HepG2 (cell line): ENCODE measurements around the gene C1QTNF5. TPM values are rescaled to one million over a fixed set of nuclear protein-coding genes. Genes with fewer than 3 reads are reported as not detected.
A peak's percentile ranks its signal among the peaks of the same experiment; 100 is the strongest.

ENCODE experiments used
- ATAC-seq: fragments of 200-7000 bp; cut with Tn5 transposase; 3 replicates; pipeline ENCODE4 v1.9.1; 2020; ENCODE audit warnings: mild to moderate bottlenecking, moderate library complexity
- BruUV-seq: library from RNA; stranded (reverse); fragments of 400-500 nt; replicated peaks from 2 replicates; lab custom pipeline; 2021; lab: Mats Ljungman, UMichigan
- CTCF ChIA-PET: fragments of 300-600 bp; formaldehyde crosslinking; extraction: SDS; loops from one replicate; lab custom pipeline; 2021; ENCODE audit warnings: low total read pairs, inconsistent platforms, low intra/inter-chr PET ratio; lab: Yijun Ruan, JAX
- POLR2A ChIA-PET: fragments of 350-600 bp; sonication (Branson Sonifier 250); formaldehyde crosslinking; loops from one replicate; lab custom pipeline; 2020; ENCODE audit warnings: antibody characterized with exemption, inconsistent platforms; lab: Yijun Ruan, JAX
- DNase-seq: peaks from one replicate; pipeline ENCODE4 v3.0.0-alpha.2; 2015; ENCODE audit warnings: low spot score
- FAIRE-seq: peaks from 3 replicates; lab custom pipeline; 2011; peaks lifted over from hg19 to GRCh38; lab: Jason Lieb, UNC
- H2AFZ ChIP-seq: one replicate; pipeline ENCODE4 v1.6.1; 2011; ENCODE audit warnings: low read length, inconsistent platforms
- H3K27ac ChIP-seq: fragments of 300-600 bp; 3 replicates; pipeline ENCODE4 v1.8.0; 2011; ENCODE audit warnings: mixed run types, mild to moderate bottlenecking, mixed read lengths, low read length, inconsistent platforms; ENCODE audit not compliant: insufficient read depth; ENCODE audit errors: extremely low read length
- H3K27me3 ChIP-seq, 2 experiments: fragments of 200-600 bp in 1 of 2; 2 replicates in 1 of 2; 3 replicates in 1 of 2; pipeline versions ENCODE4 v1.6.0 to v1.8.0; 2011; ENCODE audit warnings: low read length in 2 of 2, mild to moderate bottlenecking in 2 of 2, moderate library complexity in 2 of 2, inconsistent platforms in 1 of 2; ENCODE audit not compliant: insufficient read depth in 2 of 2, control insufficient read depth in 1 of 2
- H3K36me3 ChIP-seq, 2 experiments: fragments of 200-600 bp in 1 of 2; replicated peaks in 1 of 2; 2 replicates in 1 of 2; 3 replicates in 1 of 2; pipeline versions ENCODE4 v1.5.1 to v1.8.0; 2011; ENCODE audit warnings: low read length in 2 of 2, inconsistent platforms in 1 of 2; ENCODE audit not compliant: insufficient read depth in 2 of 2, control insufficient read depth in 1 of 2
- H3K4me1 ChIP-seq: 2 replicates; pipeline ENCODE4 v1.5.1; 2012; ENCODE audit warnings: low read length, inconsistent platforms; ENCODE audit not compliant: insufficient read depth
- H3K4me2 ChIP-seq: 2 replicates; pipeline ENCODE4 v1.6.0; 2011; ENCODE audit warnings: low read depth, low read length, inconsistent platforms
- H3K4me3 ChIP-seq, 3 experiments: fragments of 200-600 bp in 1 of 3; sonication (generic), shearing (Covaris generic) in 1 of 3; replicated peaks in 1 of 3; 2 replicates each; pipeline ENCODE4 v1.5.1; 2011 to 2016; ENCODE audit warnings: low read length in 3 of 3, inconsistent platforms in 2 of 3, low read depth in 2 of 3, mild to moderate bottlenecking in 2 of 3, control low read depth in 1 of 3, mixed read lengths in 1 of 3; ENCODE audit not compliant: insufficient read depth in 1 of 3
- H3K79me2 ChIP-seq: one replicate; pipeline ENCODE4 v1.6.1; 2011; ENCODE audit warnings: low read length, inconsistent platforms; ENCODE audit not compliant: insufficient read depth
- H3K9ac ChIP-seq: 2 replicates; pipeline ENCODE4 v1.6.0; 2011; ENCODE audit warnings: mild to moderate bottlenecking, low read depth, low read length, inconsistent platforms; ENCODE audit not compliant: insufficient read depth
- H3K9me3 ChIP-seq: 2 replicates; pipeline ENCODE4 v1.5.1; 2012; ENCODE audit warnings: mild to moderate bottlenecking, low read length
- H4K20me1 ChIP-seq: 2 replicates; pipeline ENCODE4 v1.6.0; 2011; ENCODE audit warnings: inconsistent platforms, mild to moderate bottlenecking, low read length, moderate library complexity; ENCODE audit not compliant: insufficient read depth
- EED ChIP-seq: sonication (generic); formaldehyde crosslinking; IDR thresholded peaks from 2 replicates; pipeline ENCODE4 v1.5.0; 2020; ENCODE audit warnings: mild to moderate bottlenecking, missing genetic modification reagents
- ETV5 ChIP-seq: IDR thresholded peaks from 2 replicates; pipeline ENCODE4 v1.6.1; 2018; ENCODE audit warnings: missing biosample characterization, missing genetic modification reagents, inconsistent platforms, borderline replicate concordance
- IKZF4 ChIP-seq: sonication (generic); formaldehyde crosslinking; IDR thresholded peaks from 2 replicates; pipeline ENCODE4 v1.5.1; 2020; ENCODE audit warnings: borderline replicate concordance, mild to moderate bottlenecking, low read depth, missing genetic modification reagents; ENCODE audit errors: not compliant biosample characterization
- RBM39 ChIP-seq: fragments of 200-400 bp; formaldehyde crosslinking; IDR thresholded peaks from one replicate; pipeline ENCODE4 v1.6.1; 2018; ENCODE audit warnings: antibody characterized with exemption, mild to moderate bottlenecking, low read depth, low read length; ENCODE audit not compliant: poor library complexity, severe bottlenecking
- RERE ChIP-seq: IDR thresholded peaks from 2 replicates; pipeline ENCODE4 v1.6.1; 2016; ENCODE audit warnings: low read depth, missing genetic modification reagents, missing compliant biosample characterization
- SMAD1 ChIP-seq: sonication (generic); formaldehyde crosslinking; IDR thresholded peaks from 2 replicates; pipeline ENCODE4 v1.4.0; 2020; ENCODE audit warnings: missing genetic modification reagents, low read depth, mild to moderate bottlenecking, borderline replicate concordance
- SMAD9 ChIP-seq: sonication (generic); formaldehyde crosslinking; IDR thresholded peaks from 2 replicates; pipeline ENCODE4 v1.5.1; 2020; ENCODE audit warnings: mild to moderate bottlenecking, missing genetic modification reagents
- TAF15 ChIP-seq: fragments of 200-400 bp; formaldehyde crosslinking; IDR thresholded peaks from one replicate; pipeline ENCODE4 v1.6.1; 2018; ENCODE audit warnings: mild to moderate bottlenecking, low read depth, low read length; ENCODE audit not compliant: poor library complexity, severe bottlenecking
- TBP ChIP-seq: sonication (generic); formaldehyde crosslinking; IDR thresholded peaks from 2 replicates; pipeline ENCODE4 v1.5.0; 2020; ENCODE audit warnings: missing genetic modification reagents
- ZFP82 ChIP-seq: sonication (generic); formaldehyde crosslinking; IDR thresholded peaks from 2 replicates; pipeline ENCODE4 v1.5.1; 2020; ENCODE audit warnings: mild to moderate bottlenecking, missing genetic modification reagents, borderline replicate concordance
- ZNF160 ChIP-seq: sonication (generic); formaldehyde crosslinking; IDR thresholded peaks from 2 replicates; pipeline ENCODE4 v1.8.0; 2022; ENCODE audit warnings: mild to moderate bottlenecking, inconsistent platforms, missing genetic modification reagents
- ZNF333 ChIP-seq: sonication (generic); formaldehyde crosslinking; IDR thresholded peaks from 2 replicates; pipeline ENCODE4 v1.4.0; 2020; ENCODE audit warnings: mild to moderate bottlenecking, missing genetic modification reagents, borderline replicate concordance
- ZNF547 ChIP-seq: sonication (generic); formaldehyde crosslinking; IDR thresholded peaks from 2 replicates; pipeline ENCODE4 v1.5.1; 2020; ENCODE audit warnings: mild to moderate bottlenecking, missing genetic modification reagents
- ZNF570 ChIP-seq: sonication (generic); formaldehyde crosslinking; IDR thresholded peaks from 2 replicates; pipeline ENCODE4 v1.4.0; 2020; ENCODE audit warnings: mild to moderate bottlenecking, missing genetic modification reagents, borderline replicate concordance
- ZNF782 ChIP-seq: sonication (generic); formaldehyde crosslinking; IDR thresholded peaks from 2 replicates; pipeline ENCODE4 v1.4.0; 2020; ENCODE audit warnings: missing genetic modification reagents, mild to moderate bottlenecking, borderline replicate concordance
- ZSCAN12 ChIP-seq: sonication (generic); formaldehyde crosslinking; IDR thresholded peaks from 2 replicates; pipeline ENCODE4 v1.9.0; 2021; ENCODE audit warnings: mild to moderate bottlenecking, missing genetic modification reagents
- WGBS: methylation state at CpG from one replicate; pipeline ENCODE4 v1.1.6; 2017; ENCODE audit warnings: low lambda C conversion rate; 5-methylcytosine and 5-hydroxymethylcytosine counted together
- in situ Hi-C: cut with HindIII; loops from 2 replicates; pipeline ENCODE4 v1.10.0; 2017; ENCODE audit warnings: low pct_unique_long_range_greater_than_20kb; ENCODE audit not compliant: extremely low pct_ligation_motif_present
- intact Hi-C: fragments of 100-400 bp; cut with micrococcal nuclease; formaldehyde crosslinking; loops from one replicate; pipeline ENCODE4 v1.10.0; 2022; ENCODE audit not compliant: unreplicated experiment
- polyA plus RNA-seq, 8 experiments: library from polyadenylated mRNA; depleted of rRNA in 3 of 8; stranded (reverse) in 7 of 8; unstranded in 1 of 8; fragments of >200 nt; fragmentation: Illumina TruSeq in 4 of 8; extraction: Trizol in 4 of 8; gene quantifications; 2 replicates each; pipeline versions ENCODE4 v1.2.1 to v1.2.3, GENCODE V29; 2011 to 2016; ENCODE audit warnings: low read depth in 4 of 8, missing spikeins in 1 of 8, mixed read lengths in 1 of 8; ENCODE audit not compliant: insufficient read depth in 1 of 8
- total RNA-seq, 5 experiments: library from RNA; depleted of rRNA; stranded (reverse); fragments of >200 nt; fragmentation: Illumina TruSeq; extraction: Trizol; gene quantifications; 2 replicates each; pipeline ENCODE4 v1.2.3, GENCODE V29; 2016; ENCODE audit warnings: low read depth in 1 of 5

The C1QTNF5 gene
- total and polyA plus RNA-seq, 2 of the 13 experiments (the other 11 are each of a cell fraction or from before 2014, with no cell fraction given) = 0.86 to 1.2 TPM

- H3K4me2 ChIP-seq = peak within 1 kb of the TSS; percentile 98
- POLR2A ChIA-PET = interaction anchor here (0.6 to 3.6 kb wide), 13 partner anchors 9 to 296 kb away, joined by 3 to 28 read pairs (median 5); partner anchors contain the start of genes C1QTNF5, HMBS and MCAM
- peak within 1 kb of the TSS; percentile 77 for H3K9ac ChIP-seq
- peak within 1 kb of the TSS; percentile 76 for H3K27ac ChIP-seq
- intact Hi-C loops (loop anchor here (2.0 kb wide), 1 partner anchor 93 kb away; no protein-coding TSS in a partner anchor), in situ Hi-C loops (no loop called here)
- H3K9me3 ChIP-seq = no peaks in the 10 kb centered on the region
- no TSS peak for BruUV-seq
- DNase-seq (peak; percentile 93), FAIRE-seq (peak; percentile 73), ATAC-seq (peak; percentile 88)
- CTCF ChIA-PET = interaction anchor here (1.0 to 2.1 kb wide), 2 partner anchors 21 to 43 kb away, joined by 3 to 13 read pairs; no protein-coding TSS in a partner anchor
- WGBS = 1% methylated on average over 24 of the region's 54 CpGs
- H3K4me3 ChIP-seq = peak within 1 kb of the TSS; percentile 67 to 82 (median 68)
- H4K20me1 ChIP-seq = no peaks in the 10 kb centered on the region
- H3K4me1 ChIP-seq = peaks cover 70% of the 10 kb centered on the region
- H3K36me3 ChIP-seq = no peaks in the 10 kb centered on the region
- no peaks in the 10 kb centered on the region; a peak in 1 of 5 replicates for H3K27me3 ChIP-seq
- peaks cover 12% of the 10 kb centered on the region for H3K79me2 ChIP-seq
- H2AFZ ChIP-seq = peak within 1 kb of the TSS; percentile 21
- TF ChIP-seq ZSCAN12 (CRISPR knock-in tag) (0 out of 2 replicates have a peak, but pooled peaks have one; percentile 22), RERE (CRISPR knock-in tag) (no peak), ZNF160 (CRISPR knock-in tag) (no peak; the same call in 1 of the 2 replicates), ZNF547 (CRISPR knock-in tag) (no peak; the same call in none of the 2 replicates), ETV5 (peak; percentile 33; the same call in 1 of the 2 replicates), ZFP82 (no peak), IKZF4 (no peak), ZNF333 (no peak), ZNF782 (CRISPR knock-in tag) (no peak), SMAD1 (CRISPR knock-in tag) (no peak; the same call in 1 of the 2 replicates), TBP (no peak), EED (CRISPR knock-in tag) (no peak), RBM39 (no peak), TAF15 (no peak), SMAD9 (CRISPR knock-in tag) (no peak; the same call in none of the 2 replicates), ZNF570 (CRISPR knock-in tag) (no peak)
Observed at GRCh38 chr11:119381181-119381988, 40.7 kb upstream of the C1QTNF5 start, which contains the start of gene USP2. Gene USP2, minus strand, starts transcription at chr11:119381690. Its CDS starts 8,210 bp downstream, at chr11:119373480.
